Measurements from ENCODE around the gene CTXN1. TPM values are rescaled to one million over a fixed set of nuclear protein-coding genes. Genes with fewer than 3 reads are reported as not detected.
A peak's percentile ranks its signal among the peaks of the same experiment; 100 is the strongest.

The CTXN1 gene
- total and polyA plus RNA-seq, 2 experiments from 2014 or later = 5.2 to 14.5 TPM

DNA sequence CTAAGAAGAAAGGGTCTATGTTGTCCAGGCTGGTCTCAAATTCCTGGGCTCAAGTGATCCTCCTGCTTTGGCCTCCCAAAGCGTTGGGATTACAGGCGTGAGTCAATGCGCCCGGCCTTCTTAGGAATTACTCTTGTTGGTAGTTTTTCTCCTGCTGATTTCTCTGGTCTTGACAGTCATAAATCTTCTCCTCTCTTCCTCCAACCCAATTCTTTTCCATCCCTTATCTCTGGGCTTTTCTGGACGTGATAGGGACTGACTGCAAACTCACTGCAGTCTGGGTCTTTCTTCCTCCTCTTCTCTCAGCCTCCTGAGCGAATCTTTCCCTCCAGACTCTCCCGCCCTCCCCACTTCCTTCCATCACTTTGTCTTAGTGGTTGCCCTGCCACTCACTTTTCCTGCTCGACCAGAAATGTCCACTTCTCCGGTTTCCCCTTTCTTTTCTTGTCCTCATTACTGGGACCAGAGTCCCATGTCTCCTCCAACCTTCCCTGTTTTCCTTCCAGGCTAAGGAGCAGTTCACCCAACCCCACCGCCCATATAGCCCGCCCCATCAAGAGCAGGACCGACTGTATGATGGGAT is 39.4 kb upstream of the CTXN1 start:
- Histone ChIP-seq H3K4me2 (no peak overlapping the region), H3K4me1 (ENCODE audit: insufficient read depth) (peaks cover 6% of the 10 kb centered on the region), H3K36me3 (replicated peaks; ENCODE audit: insufficient read depth, low read depth) (no peaks in the 10 kb centered on the region), H2AFZ (no peak overlapping the region), H3K4me3 (no peak overlapping the region), H3K9me2 (replicated peaks; ENCODE audit: insufficient read depth) (no peaks in the 10 kb centered on the region), H4K20me1 (ENCODE audit: insufficient read depth, poor library complexity, severe bottlenecking) (no peaks in the 10 kb centered on the region), H3K9me3 (ENCODE audit: low read depth) (no peaks in the 10 kb centered on the region), H3K27me3 (no peaks in the 10 kb centered on the region), H3K79me2 (no peaks in the 10 kb centered on the region), H3K27ac (no peak overlapping the region)
- no peak for DNase-seq (ENCODE audit: low spot score)
- 85% methylated on average over 12 of the region's 12 CpGs for WGBS (ENCODE audit: low lambda C conversion rate, missing lambda C conversion rate)
- TF ChIP-seq, protein P1, sequence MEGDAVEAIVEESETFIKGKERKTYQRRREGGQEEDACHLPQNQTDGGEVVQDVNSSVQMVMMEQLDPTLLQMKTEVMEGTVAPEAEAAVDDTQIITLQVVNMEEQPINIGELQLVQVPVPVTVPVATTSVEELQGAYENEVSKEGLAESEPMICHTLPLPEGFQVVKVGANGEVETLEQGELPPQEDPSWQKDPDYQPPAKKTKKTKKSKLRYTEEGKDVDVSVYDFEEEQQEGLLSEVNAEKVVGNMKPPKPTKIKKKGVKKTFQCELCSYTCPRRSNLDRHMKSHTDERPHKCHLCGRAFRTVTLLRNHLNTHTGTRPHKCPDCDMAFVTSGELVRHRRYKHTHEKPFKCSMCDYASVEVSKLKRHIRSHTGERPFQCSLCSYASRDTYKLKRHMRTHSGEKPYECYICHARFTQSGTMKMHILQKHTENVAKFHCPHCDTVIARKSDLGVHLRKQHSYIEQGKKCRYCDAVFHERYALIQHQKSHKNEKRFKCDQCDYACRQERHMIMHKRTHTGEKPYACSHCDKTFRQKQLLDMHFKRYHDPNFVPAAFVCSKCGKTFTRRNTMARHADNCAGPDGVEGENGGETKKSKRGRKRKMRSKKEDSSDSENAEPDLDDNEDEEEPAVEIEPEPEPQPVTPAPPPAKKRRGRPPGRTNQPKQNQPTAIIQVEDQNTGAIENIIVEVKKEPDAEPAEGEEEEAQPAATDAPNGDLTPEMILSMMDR (IDR thresholded peaks at IDR 0.05; ENCODE audit: poor library complexity) = no peak
- no peak for TF ChIP-seq EZH2 (IDR thresholded peaks at IDR 0.05; ENCODE audit: borderline replicate concordance)
- no peak for TF ChIP-seq EZH2phosphoT487 (IDR thresholded peaks at IDR 0.05; ENCODE audit: low read depth, severe bottlenecking, unreplicated experiment)

DNA sequence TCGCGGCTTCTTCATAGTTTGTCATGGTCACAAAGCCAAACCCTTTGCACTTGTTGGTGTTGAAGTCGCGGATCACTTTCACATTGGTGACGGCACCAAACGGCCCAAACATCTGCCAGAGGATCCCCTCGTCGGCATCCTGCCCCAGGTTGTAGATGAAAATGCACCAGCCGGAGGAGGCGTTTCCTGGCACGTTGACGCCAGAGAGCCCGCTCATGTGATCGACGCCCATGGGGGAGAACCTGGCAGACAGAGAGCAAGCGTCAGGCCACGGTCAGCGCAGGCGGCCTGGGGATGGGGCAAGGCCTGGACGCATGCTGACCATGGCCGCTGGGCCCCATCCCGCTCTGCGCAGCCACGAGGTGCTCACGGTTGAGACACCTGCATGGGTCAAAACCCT is 37.6 kb upstream of the CTXN1 start:
- Histone ChIP-seq H3K27me3 (no peaks in the 10 kb centered on the region), H3K4me2 (no peak overlapping the region), H2AFZ (no peak overlapping the region), H3K36me3 (replicated peaks; ENCODE audit: insufficient read depth, low read depth) (no peaks in the 10 kb centered on the region), H3K4me1 (ENCODE audit: insufficient read depth) (peaks cover 6% of the 10 kb centered on the region), H3K27ac (no peak overlapping the region), H3K79me2 (no peaks in the 10 kb centered on the region), H3K9me2 (replicated peaks; ENCODE audit: insufficient read depth) (no peaks in the 10 kb centered on the region), H3K4me3 (no peak overlapping the region), H4K20me1 (ENCODE audit: insufficient read depth, poor library complexity, severe bottlenecking) (no peaks in the 10 kb centered on the region), H3K9me3 (ENCODE audit: low read depth) (no peaks in the 10 kb centered on the region)
- TF ChIP-seq, protein P1 (IDR thresholded peaks at IDR 0.05; ENCODE audit: poor library complexity) = no peak
- TF ChIP-seq EZH2 (IDR thresholded peaks at IDR 0.05; ENCODE audit: borderline replicate concordance) (no peak), EZH2phosphoT487 (IDR thresholded peaks at IDR 0.05; ENCODE audit: low read depth, severe bottlenecking, unreplicated experiment) (no peak)
- DNase-seq (ENCODE audit: low spot score) = no peak
- 97% methylated on average over 25 of the region's 25 CpGs for WGBS (ENCODE audit: low lambda C conversion rate, missing lambda C conversion rate)

DNA sequence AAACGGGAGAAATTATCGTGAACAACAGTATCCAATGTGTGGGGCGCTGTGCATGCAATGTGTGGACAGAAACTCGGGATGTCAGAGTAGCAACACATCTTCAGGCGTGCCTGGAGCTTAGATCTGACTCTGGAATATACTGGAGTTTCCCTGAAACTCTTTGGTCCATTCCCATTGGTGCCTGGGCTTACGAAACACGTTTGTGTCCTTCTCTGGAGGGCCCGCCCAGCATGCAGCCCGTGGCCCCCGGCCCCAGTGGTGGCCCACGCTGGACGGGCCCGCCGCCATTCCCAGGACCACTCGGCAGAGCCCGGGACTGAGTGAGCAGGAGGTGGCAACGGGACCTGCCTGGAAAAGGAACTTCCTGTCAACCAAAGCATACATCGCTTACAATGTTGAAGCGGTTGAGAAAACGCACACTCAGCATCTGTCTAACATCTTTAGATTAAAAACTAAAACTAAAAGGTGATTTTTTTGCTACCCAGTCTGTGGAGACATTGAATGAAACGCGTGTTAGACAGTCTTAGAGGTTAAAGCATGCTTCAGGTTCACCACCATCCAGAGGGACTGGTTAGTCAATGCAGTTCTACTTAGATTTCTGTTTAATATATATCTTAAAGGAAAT is 36.8 kb upstream of the CTXN1 start:
- TF ChIP-seq EZH2phosphoT487 (IDR thresholded peaks at IDR 0.05; ENCODE audit: low read depth, severe bottlenecking, unreplicated experiment) = no peak
- TF ChIP-seq, protein P1 (IDR thresholded peaks at IDR 0.05; ENCODE audit: poor library complexity) = no peak
- no peak for TF ChIP-seq EZH2 (IDR thresholded peaks at IDR 0.05; ENCODE audit: borderline replicate concordance)
- H3K4me2 ChIP-seq = peak overlapping the region; percentile 20
- H3K27me3 ChIP-seq = no peaks in the 10 kb centered on the region
- H3K9me3 ChIP-seq (ENCODE audit: low read depth) = no peaks in the 10 kb centered on the region
- H3K9me2 ChIP-seq (replicated peaks; ENCODE audit: insufficient read depth) = no peaks in the 10 kb centered on the region
- peak overlapping the region; percentile 1 for H3K27ac ChIP-seq
- H3K79me2 ChIP-seq = no peaks in the 10 kb centered on the region
- no peaks in the 10 kb centered on the region for H3K36me3 ChIP-seq (replicated peaks; ENCODE audit: insufficient read depth, low read depth)
- DNase-seq (ENCODE audit: low spot score) = no peak
- H3K4me1 ChIP-seq (ENCODE audit: insufficient read depth) = peaks cover 6% of the 10 kb centered on the region
- 83% methylated on average over 22 of the region's 22 CpGs for WGBS (ENCODE audit: low lambda C conversion rate, missing lambda C conversion rate)
- H3K4me3 ChIP-seq = no peak overlapping the region
- H4K20me1 ChIP-seq (ENCODE audit: insufficient read depth, poor library complexity, severe bottlenecking) = no peaks in the 10 kb centered on the region
- no peak overlapping the region for H2AFZ ChIP-seq
